ENCODE data around the gene TTLL11.

The TTLL11 gene

GRCh38 chr9:121883281-121884056 is 209.6 kb downstream of the TTLL11 start:
- DNase-seq (ENCODE audit: low read depth in 2 of 2), result no peak

DNA sequence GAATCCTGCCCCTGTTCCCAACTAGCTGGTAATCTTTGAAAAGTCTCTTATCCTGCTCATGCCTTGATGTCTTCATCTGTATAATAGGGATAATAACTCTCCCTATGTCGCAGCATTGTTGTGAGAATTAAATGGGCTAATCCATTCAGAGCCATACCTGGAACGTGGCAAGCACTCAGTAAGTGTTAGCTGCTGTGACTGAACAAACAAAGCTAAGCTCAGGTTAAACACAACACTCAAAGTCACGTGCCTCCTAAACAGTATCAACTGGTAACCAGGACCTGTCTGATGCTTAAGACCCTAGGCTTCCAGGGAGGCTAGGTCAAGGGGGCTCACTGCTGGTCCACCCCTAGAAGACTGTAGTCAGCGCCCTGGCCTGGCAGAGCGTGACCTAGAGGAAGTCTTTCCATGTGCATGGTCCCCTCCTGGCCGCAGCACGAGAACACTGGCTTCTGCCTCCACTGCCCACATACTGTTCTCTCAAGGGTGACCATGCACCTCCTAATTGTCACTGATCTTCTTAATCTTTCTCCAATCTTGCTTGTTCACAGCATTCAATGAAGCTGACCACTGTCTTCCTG is 211.1 kb downstream of the TTLL11 start:
- DNase-seq (ENCODE audit: low read depth in 2 of 2), result no peak

DNA sequence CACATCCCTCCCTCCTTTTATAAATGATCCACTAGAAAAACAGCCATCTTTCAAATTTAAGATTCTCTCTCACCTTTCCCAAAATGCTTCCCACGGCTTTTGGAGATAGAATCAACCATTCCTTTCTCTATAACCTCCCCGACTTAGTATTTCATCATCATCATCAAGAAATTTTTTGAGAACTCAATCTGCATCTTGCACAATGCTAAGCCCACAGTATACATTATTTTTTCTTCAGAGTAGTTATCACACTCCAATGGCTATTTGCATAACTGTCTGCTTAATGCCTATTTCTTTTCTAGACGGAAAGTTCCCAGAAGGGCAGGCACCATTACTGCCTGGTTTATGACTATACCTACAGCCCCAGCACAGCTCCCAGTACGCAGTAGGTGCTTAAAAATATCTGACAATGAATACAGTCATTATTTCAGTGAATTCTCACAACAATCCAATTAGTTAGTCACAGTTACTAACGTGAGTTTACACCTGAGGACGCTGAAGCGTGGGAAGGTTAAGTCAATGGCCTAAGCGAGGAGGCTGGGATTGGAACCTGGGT is 212.7 kb downstream of the TTLL11 start:
- no peak for DNase-seq (ENCODE audit: low read depth in 2 of 2)

GRCh38 chr9:121878271-121878822 is 214.8 kb downstream of the TTLL11 start:
- DNase-seq (ENCODE audit: low read depth in 2 of 2), result no peak

- DNase-seq (ENCODE audit: low read depth in 2 of 2), result no peak
Measured at GRCh38 chr9:121876658-121877271, 216.3 kb downstream of the TTLL11 start.

GRCh38 chr9:121876255-121876654 is 216.9 kb downstream of the TTLL11 start:
- no peak for DNase-seq (ENCODE audit: low read depth in 2 of 2)

DNA sequence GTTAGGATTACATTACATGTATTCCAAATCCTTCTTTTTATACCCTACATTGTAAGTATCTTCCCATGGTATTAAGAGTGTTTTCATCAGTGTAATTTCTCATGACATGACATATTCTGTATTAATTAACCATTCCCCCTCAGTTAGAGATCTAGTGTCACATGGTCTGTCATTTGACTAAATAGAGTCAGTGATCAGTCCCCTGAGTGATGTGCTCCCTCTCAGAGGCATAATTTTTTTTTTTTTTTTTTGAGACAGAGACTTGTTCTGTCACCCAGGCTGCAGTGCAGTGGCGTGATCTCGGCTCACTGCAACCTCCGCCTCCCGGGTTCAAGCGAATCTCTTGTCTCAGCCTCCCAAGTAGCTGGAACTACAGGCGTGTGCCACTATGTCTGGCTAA is 218.6 kb downstream of the TTLL11 start:
- no peak for DNase-seq (ENCODE audit: low read depth in 2 of 2)

- no peak for DNase-seq (ENCODE audit: low read depth in 2 of 2)
Measured at GRCh38 chr9:121871431-121872025, 221.6 kb downstream of the TTLL11 start.

DNA sequence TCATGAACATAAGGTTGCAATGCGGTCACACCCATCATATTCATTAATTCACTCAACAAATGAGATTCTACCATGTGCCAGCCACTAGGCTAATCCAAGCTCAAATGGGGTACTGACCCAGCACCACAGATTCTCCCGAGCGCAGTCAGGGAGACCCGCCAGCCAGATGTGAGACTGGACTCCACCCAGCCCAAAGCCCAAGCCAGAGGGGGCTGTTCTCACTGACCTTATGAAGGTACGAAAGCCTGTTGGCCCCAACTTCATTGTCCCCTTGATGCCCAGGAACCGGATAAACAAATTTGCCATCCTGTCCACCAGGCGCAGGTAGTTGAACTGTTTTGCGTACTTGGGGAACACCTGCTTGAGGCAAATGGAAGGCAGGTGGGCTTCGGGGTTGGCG is 222.8 kb downstream of the TTLL11 start:
- DNase-seq (ENCODE audit: low read depth in 2 of 2), result no peak

DNA sequence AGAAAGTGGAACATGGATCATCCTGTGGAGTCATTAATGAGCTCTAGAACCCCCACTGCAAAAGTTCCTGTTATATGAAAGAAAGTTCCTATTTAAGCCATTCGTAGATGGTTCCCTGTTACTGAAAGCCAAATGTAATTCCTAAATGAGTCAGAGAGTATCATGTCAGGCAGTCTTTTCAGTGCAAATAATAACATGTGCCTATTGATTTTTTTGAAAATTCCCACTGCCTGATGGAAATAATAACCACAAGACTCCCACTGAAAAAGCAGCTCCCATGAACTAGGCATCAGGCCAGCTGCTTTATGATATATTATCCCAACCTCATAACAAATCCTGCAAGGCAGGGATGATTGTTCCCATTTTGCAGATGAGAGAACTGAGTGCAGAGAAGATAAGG is 224.5 kb downstream of the TTLL11 start:
- DNase-seq (ENCODE audit: low read depth in 2 of 2), result no peak

DNA sequence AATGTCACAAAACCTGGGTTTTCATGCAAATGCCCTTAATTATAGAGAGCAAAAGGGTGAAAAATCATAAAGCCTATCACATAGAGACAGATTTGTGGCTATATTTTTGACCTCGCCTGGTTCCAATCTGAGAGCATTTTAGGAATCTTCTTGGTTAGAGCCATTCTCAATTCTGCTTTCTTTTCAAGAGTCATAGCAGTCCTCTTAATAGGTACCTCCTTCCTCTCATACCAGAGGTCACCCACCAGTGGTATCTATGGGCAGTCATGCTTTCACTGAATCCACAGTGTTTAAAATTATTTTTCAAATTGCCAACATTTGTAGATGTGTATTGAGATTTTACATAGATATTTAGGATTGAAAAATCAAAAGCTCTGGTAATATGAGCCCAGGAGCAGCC is 226.2 kb downstream of the TTLL11 start:
- no peak for DNase-seq (ENCODE audit: low read depth in 2 of 2)

GRCh38 chr9:121865884-121866283 is 227.2 kb downstream of the TTLL11 start:
- no peak for DNase-seq (ENCODE audit: low read depth in 2 of 2)

DNA sequence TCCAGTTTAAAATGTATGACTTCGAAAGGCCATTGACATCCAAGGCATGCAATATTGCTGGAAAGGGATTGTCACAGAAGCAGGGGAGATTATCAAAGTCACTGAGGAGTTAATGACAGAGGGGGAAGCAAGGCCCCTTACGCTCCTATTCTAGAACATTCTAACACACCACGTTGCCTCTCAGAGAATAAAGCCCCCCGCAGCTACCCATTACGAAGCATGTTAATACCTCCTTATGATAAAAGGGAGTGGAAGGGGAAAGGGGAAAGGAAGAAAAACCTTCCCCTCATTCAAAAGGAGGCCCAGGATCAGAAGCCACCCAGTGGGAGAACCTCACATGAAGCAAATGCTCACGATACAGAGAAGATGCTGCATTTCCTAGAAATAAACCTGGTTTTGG is 228.0 kb downstream of the TTLL11 start:
- no peak for DNase-seq (ENCODE audit: low read depth in 2 of 2)

- DNase-seq (ENCODE audit: low read depth in 2 of 2), result no peak
Measured at GRCh38 chr9:121863955-121864354, 229.2 kb downstream of the TTLL11 start.

DNA sequence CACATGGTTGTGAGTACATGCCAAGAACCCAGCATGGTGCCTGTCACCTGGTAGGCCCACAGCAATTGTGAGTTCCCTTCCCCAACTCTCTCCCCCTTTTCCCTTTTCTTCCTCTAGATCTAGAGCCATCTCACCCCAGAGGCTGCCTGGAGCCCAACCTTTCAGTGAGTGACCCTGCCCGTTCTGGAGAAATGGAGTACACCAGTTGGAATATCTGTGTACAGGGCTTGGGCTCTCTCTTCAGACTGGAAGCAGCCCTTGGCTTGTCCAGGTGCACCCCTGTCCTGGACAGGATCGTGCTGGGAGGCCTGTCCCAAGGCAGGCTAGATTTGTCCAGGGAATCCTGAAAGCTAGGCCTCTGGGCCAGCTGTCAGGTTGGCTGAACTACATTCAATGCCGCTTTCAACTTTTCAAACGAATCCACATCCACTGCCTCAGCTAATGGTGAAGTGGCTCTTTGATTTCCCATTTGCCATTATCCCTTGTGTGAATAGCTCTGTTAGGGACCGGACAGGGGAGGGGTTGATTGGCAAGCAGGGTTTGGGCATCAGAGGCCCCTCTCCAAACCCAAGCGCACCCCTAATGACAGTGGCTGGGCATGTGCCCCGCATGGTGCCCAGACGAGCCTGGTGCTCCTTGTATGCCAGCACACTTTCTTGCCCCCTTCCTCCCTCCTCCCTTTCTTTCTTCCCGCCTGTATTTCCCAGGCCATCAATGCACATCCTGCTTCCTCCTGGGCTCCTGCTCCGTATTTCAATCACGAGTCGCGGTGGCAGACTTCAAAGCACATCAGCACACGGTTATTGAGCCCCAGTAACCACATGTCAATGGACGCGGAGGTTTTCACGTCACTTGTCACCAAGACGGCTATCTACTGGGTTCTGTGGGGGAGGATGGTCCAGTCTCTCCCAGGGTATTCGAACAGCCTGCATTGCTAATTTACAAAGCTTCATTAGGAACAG is 230.5 kb downstream of the TTLL11 start:
- no peak for DNase-seq (ENCODE audit: low read depth in 2 of 2)

- no peak for DNase-seq (ENCODE audit: low read depth in 2 of 2)
Measured at GRCh38 chr9:121861501-121862180, 231.5 kb downstream of the TTLL11 start.

GRCh38 chr9:121860744-121861143 is 232.4 kb downstream of the TTLL11 start:
- DNase-seq (ENCODE audit: low read depth in 2 of 2), result no peak

- no peak for DNase-seq (ENCODE audit: low read depth in 2 of 2)
Measured at GRCh38 chr9:121860213-121860612, 232.9 kb downstream of the TTLL11 start.

DNA sequence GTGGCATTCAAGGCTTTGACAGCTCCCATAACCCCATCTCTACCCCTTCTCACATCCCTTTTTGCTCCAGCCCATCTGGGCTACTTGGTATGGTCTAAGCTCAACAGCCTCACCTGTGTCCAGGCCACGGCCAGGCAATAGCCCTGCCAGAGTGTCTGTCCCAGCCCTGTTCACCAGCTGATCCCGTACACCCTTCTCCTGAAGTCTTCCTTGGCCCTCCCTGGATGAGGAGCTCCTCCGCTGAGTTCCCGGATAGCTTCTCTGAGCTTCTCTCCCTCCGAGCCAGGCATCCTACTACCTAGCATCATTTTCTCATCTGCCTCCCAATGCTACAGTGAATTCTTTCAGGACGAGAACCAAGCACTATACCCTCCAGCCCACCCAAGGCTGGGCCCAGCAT is 233.5 kb downstream of the TTLL11 start:
- no peak for DNase-seq (ENCODE audit: low read depth in 2 of 2)

- no peak for DNase-seq (ENCODE audit: low read depth in 2 of 2)
Measured at GRCh38 chr9:121858788-121859187, 234.3 kb downstream of the TTLL11 start.
